ENCODE results near the gene CD4.
"Not testable (repeated sequence)": the region's sequence is repeated elsewhere in the genome, so short reads cannot be mapped to it uniquely, and the experiment has no call there.

Gene CD4

GRCh38 chr12:6869049-6870021 lies 80.0 kb downstream of the CD4 start (continued):
- TF ChIP-seq ZSCAN18 (tag by site-specific recombination; IDR thresholded peaks at IDR 0.05) (no peak), ZSCAN5A (tag by site-specific recombination; IDR thresholded peaks at IDR 0.05) (no peak), ZNF654 (tag by site-specific recombination; IDR thresholded peaks at IDR 0.05; ENCODE audit: low read depth) (peak; percentile 90), ZNF596 (tag by site-specific recombination; IDR thresholded peaks at IDR 0.05) (no peak), ZNF248 (tag by site-specific recombination; IDR thresholded peaks at IDR 0.05) (no peak), ZFP37 (tag by site-specific recombination; IDR thresholded peaks at IDR 0.05) (no peak), ZNF37A (tag by site-specific recombination; IDR thresholded peaks at IDR 0.05) (no peak), ZNF561 (tag by site-specific recombination; IDR thresholded peaks at IDR 0.05; ENCODE audit: borderline replicate concordance) (peak; percentile 38; the same call in 1 of the 2 replicates), ZNF138 (tag by site-specific recombination; IDR thresholded peaks at IDR 0.05; ENCODE audit: borderline replicate concordance) (no peak), ZNF670 (tag by site-specific recombination; IDR thresholded peaks at IDR 0.05; ENCODE audit: low read depth) (no peak), ZNF335 (tag by site-specific recombination; conservative IDR thresholded peaks at IDR 0.05) (peak; percentile 68), SP7 (tag by site-specific recombination; IDR thresholded peaks at IDR 0.05) (no peak), ZNF645 (tag by site-specific recombination; IDR thresholded peaks at IDR 0.05) (no peak), ZBTB6 (tag by site-specific recombination; IDR thresholded peaks at IDR 0.05) (0 out of 2 replicates have a peak, but pooled peaks have one; percentile 42)

- H3K27ac ChIP-seq (ENCODE audit: extremely low read depth, low read depth, low read length), result not testable (repeated sequence)
These were observed 81.0 kb downstream of the CD4 start for GRCh38 chr12:6870304-6870703.

More at GRCh38 chr12:6870304-6870703, 81.0 kb downstream of the CD4 start:
- H3K4me1 ChIP-seq (ENCODE audit: control insufficient read depth, insufficient read depth, low read length); H3K4me3 ChIP-seq (ENCODE audit: low read depth, low read length); H3K9me3 ChIP-seq (ENCODE audit: control insufficient read depth, insufficient read depth, low read depth, low read length): not testable (repeated sequence)
- H3K36me3 ChIP-seq (ENCODE audit: control insufficient read depth in 2 of 2, insufficient read depth in 1 of 2, low read length in 2 of 2), result peaks cover 4 to 49% of the 10 kb centered on the region in 2 experiments; a peak in 2 of 3 replicates
- ChIA-PET CTCF (interaction anchor here (0.5 to 5.3 kb wide), 14 partner anchors 14 to 273 kb away, joined by 3 to 71 read pairs (median 6); partner anchors contain the start of genes CDCA3, MLF2 and USP5), POLR2A (interaction anchor here (1.2 to 5.4 kb wide), 7 partner anchors 10 to 74 kb away, joined by 6 to 88 read pairs (median 12); partner anchors contain the start of genes ATN1, C12orf57, CDCA3 and RNU7-1)
